ENCODE results near the gene ADGRL3.

GRCh38 chr4:61320631-61321030 lies 120.5 kb downstream of the ADGRL3 start:
- TF ChIP-seq ZNF174 (tag by site-specific recombination; IDR thresholded peaks at IDR 0.05): no peak
- no peak for TF ChIP-seq ZNF274 (IDR thresholded peaks at IDR 0.05; ENCODE audit: low read length)
- no peak for TF ChIP-seq ZNF274 (tag by site-specific recombination; IDR thresholded peaks at IDR 0.05; ENCODE audit: borderline replicate concordance)
- no peak for TF ChIP-seq TCF7L2 (IDR thresholded peaks at IDR 0.05; ENCODE audit: borderline replicate concordance, low read depth, low read length)
- no peak for TF ChIP-seq ZNF184 (tag by site-specific recombination; IDR thresholded peaks at IDR 0.05)
- no peak for TF ChIP-seq ZNF514 (tag by site-specific recombination; IDR thresholded peaks at IDR 0.05)
- TF ChIP-seq ZNF777 (tag by site-specific recombination; IDR thresholded peaks at IDR 0.05; ENCODE audit: borderline replicate concordance): no peak

Measured in HEK293 (cell line).